Measurements from ENCODE around the gene SUSD5.
"Not testable (repeated sequence)": the region's sequence is repeated elsewhere in the genome, so short reads cannot be mapped to it uniquely, and the experiment has no call there.

Gene SUSD5

GRCh38 chr3:33167716-33168336, 50.8 kb downstream of the SUSD5 start:
- DNase-seq (ENCODE audit: extremely low read depth, low read depth): no peak
- TF ChIP-seq CTCF (IDR thresholded peaks at IDR 0.05; ENCODE audit: low read depth, low read length): no peak

- TF ChIP-seq CTCF (IDR thresholded peaks at IDR 0.05; ENCODE audit: low read depth, low read length): no peak
These were observed 51.3 kb downstream of the SUSD5 start for GRCh38 chr3:33167284-33167683.

GRCh38 chr3:33166095-33166494, 52.5 kb downstream of the SUSD5 start:
- TF ChIP-seq CTCF (IDR thresholded peaks at IDR 0.05; ENCODE audit: low read depth, low read length): no peak

More at GRCh38 chr3:33167284-33167683, 51.3 kb downstream of the SUSD5 start:
- DNase-seq (ENCODE audit: extremely low read depth, low read depth): no peak

GRCh38 chr3:33165372-33165771, 53.2 kb downstream of the SUSD5 start:
- DNase-seq (ENCODE audit: extremely low read depth, low read depth): no peak
- no peak for TF ChIP-seq CTCF (IDR thresholded peaks at IDR 0.05; ENCODE audit: low read depth, low read length)

More at GRCh38 chr3:33166095-33166494, 52.5 kb downstream of the SUSD5 start:
- no peak for DNase-seq (ENCODE audit: extremely low read depth, low read depth)

GRCh38 chr3:33162621-33163020, 56.0 kb downstream of the SUSD5 start:
- not testable (repeated sequence) for DNase-seq (ENCODE audit: extremely low read depth, low read depth)

GRCh38 chr3:33159981-33160380, 58.6 kb downstream of the SUSD5 start:
- DNase-seq (ENCODE audit: extremely low read depth, low read depth): no peak
- TF ChIP-seq CTCF (IDR thresholded peaks at IDR 0.05; ENCODE audit: low read depth, low read length): no peak

GRCh38 chr3:33159234-33159633, 59.4 kb downstream of the SUSD5 start:
- no peak for DNase-seq (ENCODE audit: extremely low read depth, low read depth)
- TF ChIP-seq CTCF (IDR thresholded peaks at IDR 0.05; ENCODE audit: low read depth, low read length): no peak

- no peak for TF ChIP-seq CTCF (IDR thresholded peaks at IDR 0.05; ENCODE audit: low read depth, low read length)
- DNase-seq (ENCODE audit: extremely low read depth, low read depth): no peak
These were observed 63.3 kb downstream of the SUSD5 start for GRCh38 chr3:33155301-33155700.

Measured in AG09319 (cell line).